Suprapubic skin (tissue), 4 donors: Measurements from ENCODE around the gene CDH4. TPM values are rescaled to one million over a fixed set of nuclear protein-coding genes. Genes with fewer than 3 reads are reported as not detected.

Experiments used
- DNase-seq, 2 donors: peaks; one replicate each; pipeline ENCODE4 v3.0.0-alpha.2; 2019; ENCODE audit warnings: low spot score in 2 of 2
- H3K27ac ChIP-seq: fragments of 200-600 bp; sonication (generic); one replicate; pipeline ENCODE4 v1.5.1; 2019
- H3K27me3 ChIP-seq: fragments of 200-600 bp; sonication (generic); one replicate; pipeline ENCODE4 v1.5.1; 2019
- H3K36me3 ChIP-seq: fragments of 200-600 bp; sonication (generic); one replicate; pipeline ENCODE4 v1.5.1; 2019
- H3K4me1 ChIP-seq: fragments of 200-600 bp; sonication (generic); one replicate; pipeline ENCODE4 v1.5.1; 2019
- H3K4me3 ChIP-seq: fragments of 200-600 bp; sonication (generic); one replicate; pipeline ENCODE4 v1.5.1; 2019; ENCODE audit warnings: mild to moderate bottlenecking
- H3K9me3 ChIP-seq: fragments of 200-600 bp; sonication (generic); one replicate; pipeline ENCODE4 v1.5.1; 2019
- EP300 ChIP-seq: sonication (generic); formaldehyde crosslinking; IDR thresholded peaks from one replicate; pipeline ENCODE4 v1.6.1; 2017; ENCODE audit warnings: antibody characterized with exemption
- POLR2A ChIP-seq, 2 donors: fragments of 450-650 bp; IDR thresholded peaks; one replicate each; pipeline ENCODE4 v1.6.1; 2017; ENCODE audit warnings: antibody characterized with exemption in 2 of 2, mild to moderate bottlenecking in 2 of 2, moderate library complexity in 2 of 2
- POLR2AphosphoS5 ChIP-seq, 3 donors: sonication (generic); formaldehyde crosslinking; IDR thresholded peaks; one replicate each; pipeline ENCODE4 v1.6.1; 2017; ENCODE audit warnings: antibody characterized with exemption in 3 of 3
- WGBS: methylation state at CpG from one replicate; pipeline ENCODE4 v1.1.5; 2018; 5-methylcytosine and 5-hydroxymethylcytosine counted together
- total RNA-seq, 4 donors: library from RNA; depleted of rRNA; stranded (reverse); fragments of >200 nt; gene quantifications; one replicate each; pipeline ENCODE4 v1.1.0, GENCODE V29; 2016
- TF ChIP-seq, protein P1 (sequence below), 2 donors: fragments of 200-600 bp in 1 of 2; fragments of 450-650 bp in 1 of 2; sonication (generic) in 1 of 2; IDR thresholded peaks; one replicate each; pipeline ENCODE4 v1.5.1; 2016 to 2019; ENCODE audit warnings: antibody characterized with exemption in 2 of 2, mild to moderate bottlenecking in 1 of 2, moderate library complexity in 1 of 2

CDH4 gene
- total RNA-seq, 4 donors from 2014 or later, result 0.91 to 5.9 (median 2.6) TPM

GRCh38 chr20:61755971-61756845, 504.1 kb downstream of the CDH4 start:
- no peak overlapping the region for H3K4me3 ChIP-seq
- TF ChIP-seq POLR2A (IDR thresholded peaks at IDR 0.05), result no peak
- TF ChIP-seq, protein P1, sequence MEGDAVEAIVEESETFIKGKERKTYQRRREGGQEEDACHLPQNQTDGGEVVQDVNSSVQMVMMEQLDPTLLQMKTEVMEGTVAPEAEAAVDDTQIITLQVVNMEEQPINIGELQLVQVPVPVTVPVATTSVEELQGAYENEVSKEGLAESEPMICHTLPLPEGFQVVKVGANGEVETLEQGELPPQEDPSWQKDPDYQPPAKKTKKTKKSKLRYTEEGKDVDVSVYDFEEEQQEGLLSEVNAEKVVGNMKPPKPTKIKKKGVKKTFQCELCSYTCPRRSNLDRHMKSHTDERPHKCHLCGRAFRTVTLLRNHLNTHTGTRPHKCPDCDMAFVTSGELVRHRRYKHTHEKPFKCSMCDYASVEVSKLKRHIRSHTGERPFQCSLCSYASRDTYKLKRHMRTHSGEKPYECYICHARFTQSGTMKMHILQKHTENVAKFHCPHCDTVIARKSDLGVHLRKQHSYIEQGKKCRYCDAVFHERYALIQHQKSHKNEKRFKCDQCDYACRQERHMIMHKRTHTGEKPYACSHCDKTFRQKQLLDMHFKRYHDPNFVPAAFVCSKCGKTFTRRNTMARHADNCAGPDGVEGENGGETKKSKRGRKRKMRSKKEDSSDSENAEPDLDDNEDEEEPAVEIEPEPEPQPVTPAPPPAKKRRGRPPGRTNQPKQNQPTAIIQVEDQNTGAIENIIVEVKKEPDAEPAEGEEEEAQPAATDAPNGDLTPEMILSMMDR (IDR thresholded peaks at IDR 0.05), result no peak
- DNase-seq, result no peak
- no peaks in the 10 kb centered on the region for H3K4me1 ChIP-seq
- no peak overlapping the region for H3K27ac ChIP-seq
- no peaks in the 10 kb centered on the region for H3K36me3 ChIP-seq
- WGBS, result 76% methylated on average over 9 of the region's 15 CpGs
- no peaks in the 10 kb centered on the region for H3K9me3 ChIP-seq
- peaks cover 13% of the 10 kb centered on the region for H3K27me3 ChIP-seq

DNA sequence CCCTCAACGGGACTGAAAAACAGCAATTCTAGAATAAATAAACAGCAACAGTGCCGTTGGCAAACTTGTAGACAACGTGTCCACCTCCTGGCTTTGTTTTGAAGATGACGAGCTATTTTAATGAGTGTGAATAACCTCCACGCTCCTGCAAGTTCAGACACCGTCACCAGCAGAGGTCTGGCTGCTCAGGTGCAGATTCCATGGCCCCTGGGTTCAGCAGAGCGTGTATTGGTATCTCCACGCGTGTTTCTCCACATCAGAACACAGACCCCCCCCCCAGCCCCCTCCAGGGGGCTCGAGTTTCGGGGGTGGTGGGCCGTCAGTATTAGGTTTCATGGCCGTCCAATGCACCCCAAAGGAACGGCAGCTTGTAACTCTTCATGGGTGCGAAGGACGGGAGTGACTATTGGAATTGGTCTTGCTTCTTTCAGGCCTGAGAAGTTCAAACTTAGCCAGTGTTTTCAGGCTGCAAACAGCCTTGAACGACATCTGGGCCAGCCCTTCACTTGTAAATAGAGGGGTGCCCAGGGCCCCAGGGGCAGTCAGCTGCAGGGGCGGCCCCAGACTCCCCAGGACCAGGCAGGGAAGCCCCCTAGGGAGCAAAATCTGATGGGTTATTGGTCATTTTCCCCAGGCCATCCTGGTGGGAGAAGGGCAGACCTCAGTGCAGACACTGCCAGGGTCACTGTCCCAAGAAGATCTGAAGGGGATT, 505.1 kb downstream of the CDH4 start:
- H3K4me3 ChIP-seq, result no peak overlapping the region
- no peaks in the 10 kb centered on the region for H3K36me3 ChIP-seq
- 67% methylated on average over 15 of the region's 18 CpGs for WGBS
- no peak overlapping the region for H3K27ac ChIP-seq
- H3K27me3 ChIP-seq, result peaks cover 15% of the 10 kb centered on the region
- TF ChIP-seq, protein P1 (IDR thresholded peaks at IDR 0.05), result no peak
- no peak for TF ChIP-seq POLR2A (IDR thresholded peaks at IDR 0.05)
- no peak for TF ChIP-seq POLR2AphosphoS5 (IDR thresholded peaks at IDR 0.05)
- no peak for TF ChIP-seq EP300
- H3K4me1 ChIP-seq, result no peaks in the 10 kb centered on the region
- DNase-seq, result no peak
- H3K9me3 ChIP-seq, result no peaks in the 10 kb centered on the region

GRCh38 chr20:61757678-61758563, 505.9 kb downstream of the CDH4 start:
- H3K27me3 ChIP-seq, result peaks cover 15% of the 10 kb centered on the region
- H3K4me3 ChIP-seq, result no peak overlapping the region
- DNase-seq, result peak in 1 of 2 donors; percentile 38
- no peak for TF ChIP-seq POLR2A (IDR thresholded peaks at IDR 0.05)
- no peak for TF ChIP-seq POLR2AphosphoS5 (IDR thresholded peaks at IDR 0.05)
- TF ChIP-seq, protein P1 (IDR thresholded peaks at IDR 0.05), result no peak
- no peak for TF ChIP-seq EP300
- no peaks in the 10 kb centered on the region for H3K9me3 ChIP-seq
- no peak overlapping the region for H3K27ac ChIP-seq
- no peaks in the 10 kb centered on the region for H3K4me1 ChIP-seq
- 78% methylated on average over 18 of the region's 25 CpGs for WGBS
- H3K36me3 ChIP-seq, result no peaks in the 10 kb centered on the region

DNA sequence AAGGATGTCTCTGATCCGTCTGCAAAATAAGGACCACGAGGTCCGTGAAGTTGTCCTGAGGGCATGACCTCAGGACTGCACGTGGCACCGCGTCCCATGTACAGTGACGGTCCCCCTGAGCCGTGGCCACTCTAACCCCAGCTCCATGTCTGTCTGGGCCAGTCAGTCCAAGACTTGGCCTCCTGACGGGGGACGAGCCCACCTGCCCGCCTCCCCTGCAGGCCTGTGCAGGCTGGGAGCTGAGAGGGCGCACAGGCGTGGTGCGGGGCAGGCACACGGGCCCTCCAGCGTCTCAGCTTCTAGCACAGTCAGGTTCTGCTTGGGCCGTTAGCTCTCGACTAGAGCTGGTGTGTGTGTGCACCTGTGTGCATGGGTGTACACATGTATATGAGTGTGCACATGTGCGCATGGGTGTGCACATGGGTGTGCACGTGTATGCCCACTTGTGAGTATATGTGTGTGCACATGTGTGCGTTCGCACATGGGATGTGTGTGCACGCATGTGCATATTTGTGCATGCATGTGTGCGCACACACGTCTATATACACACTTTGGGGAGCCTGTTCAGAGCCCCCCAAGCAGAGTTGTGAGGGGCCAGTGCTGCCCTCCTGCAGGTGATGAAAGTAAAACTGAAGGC, 506.6 kb downstream of the CDH4 start:
- Histone ChIP-seq H3K36me3 (no peaks in the 10 kb centered on the region), H3K4me3 (no peak overlapping the region), H3K4me1 (no peaks in the 10 kb centered on the region), H3K9me3 (no peaks in the 10 kb centered on the region), H3K27ac (no peak overlapping the region), H3K27me3 (peaks cover 15% of the 10 kb centered on the region)
- TF ChIP-seq POLR2A (IDR thresholded peaks at IDR 0.05), result no peak
- TF ChIP-seq, protein P1 (IDR thresholded peaks at IDR 0.05), result no peak
- TF ChIP-seq EP300, result no peak
- no peak for TF ChIP-seq POLR2AphosphoS5 (IDR thresholded peaks at IDR 0.05)
- 91% methylated on average over 9 of the region's 25 CpGs for WGBS
- DNase-seq, result peak in 1 of 2 donors; percentile 15
